Mesendoderm (in vitro differentiated cells): ENCODE results near the gene SIRT2.

Source experiments
- DNase-seq: peaks from one replicate; pipeline ENCODE4 v3.0.0; 2013
- H2AK5ac ChIP-seq: 2 replicates; pipeline ENCODE4 v1.6.1; 2013; ENCODE audit warnings: low read length, inconsistent platforms
- H2BK120ac ChIP-seq: 2 replicates; pipeline ENCODE4 v1.6.1; 2013; ENCODE audit warnings: low read depth, mild to moderate bottlenecking, low read length, moderate library complexity, mixed read lengths
- H2BK15ac ChIP-seq: replicated peaks from 2 replicates; pipeline ENCODE4 v1.6.1; 2013; ENCODE audit warnings: low read depth, mild to moderate bottlenecking, moderate library complexity
- H2BK5ac ChIP-seq: 2 replicates; pipeline ENCODE4 v1.6.1; 2013; ENCODE audit warnings: low read length, inconsistent platforms
- H3K18ac ChIP-seq: 2 replicates; pipeline ENCODE4 v1.6.1; 2013; ENCODE audit warnings: mild to moderate bottlenecking, low read length, mixed read lengths
- H3K23ac ChIP-seq: one replicate; pipeline ENCODE4 v1.6.1; 2013; ENCODE audit warnings: low read length
- H3K27ac ChIP-seq: 2 replicates; pipeline ENCODE4 v1.5.1; 2013; ENCODE audit warnings: low read depth, mild to moderate bottlenecking, inconsistent platforms, low read length, moderate library complexity
- H3K27me3 ChIP-seq: 2 replicates; pipeline ENCODE4 v1.6.1; 2013; ENCODE audit warnings: low read length, control low read depth, mild to moderate bottlenecking, inconsistent platforms; ENCODE audit not compliant: insufficient read depth, poor library complexity
- H3K36me3 ChIP-seq: 2 replicates; pipeline ENCODE4 v1.6.1; 2013; ENCODE audit warnings: low read length, inconsistent platforms; ENCODE audit not compliant: control insufficient read depth, insufficient read depth
- H3K4ac ChIP-seq: one replicate; pipeline ENCODE4 v1.6.1; 2013; ENCODE audit warnings: low read depth, mild to moderate bottlenecking, low read length, moderate library complexity
- H3K4me1 ChIP-seq: 2 replicates; pipeline ENCODE4 v1.6.1; 2013; ENCODE audit warnings: low read depth, low read length, inconsistent platforms; ENCODE audit not compliant: control insufficient read depth
- H3K4me2 ChIP-seq: 2 replicates; pipeline ENCODE4 v1.6.1; 2013; ENCODE audit warnings: low read length
- H3K4me3 ChIP-seq: 2 replicates; pipeline ENCODE4 v1.5.1; 2013; ENCODE audit warnings: mild to moderate bottlenecking, low read length
- H3K56ac ChIP-seq: one replicate; pipeline ENCODE4 v1.6.1; 2013; ENCODE audit warnings: low read length
- H3K79me1 ChIP-seq: 2 replicates; pipeline ENCODE4 v1.6.1; 2013; ENCODE audit warnings: low read length, inconsistent platforms
- H3K79me2 ChIP-seq: 2 replicates; pipeline ENCODE4 v1.6.1; 2013; ENCODE audit warnings: mild to moderate bottlenecking, low read length; ENCODE audit not compliant: control insufficient read depth, insufficient read depth
- H3K9ac ChIP-seq: 2 replicates; pipeline ENCODE4 v1.6.1; 2013; ENCODE audit warnings: low read length, inconsistent platforms
- H4K5ac ChIP-seq: one replicate; pipeline ENCODE4 v1.6.1; 2013; ENCODE audit warnings: low read length
- H4K8ac ChIP-seq: one replicate; pipeline ENCODE4 v1.6.1; 2013; ENCODE audit warnings: low read depth, mild to moderate bottlenecking, control low read depth, low read length, moderate library complexity
- whole genome bisulfite sequencing: extraction: QIAGEN DNeasy Blood & Tissue Kit; methylation state at CpG from one replicate; pipeline ENCODE4 v1.1.7; 2013; ENCODE audit warnings: low lambda C conversion rate, missing lambda C conversion rate; ENCODE audit not compliant: insufficient coverage; ENCODE audit errors: extremely low coverage; 5-methylcytosine and 5-hydroxymethylcytosine counted together

Gene SIRT2

DNA sequence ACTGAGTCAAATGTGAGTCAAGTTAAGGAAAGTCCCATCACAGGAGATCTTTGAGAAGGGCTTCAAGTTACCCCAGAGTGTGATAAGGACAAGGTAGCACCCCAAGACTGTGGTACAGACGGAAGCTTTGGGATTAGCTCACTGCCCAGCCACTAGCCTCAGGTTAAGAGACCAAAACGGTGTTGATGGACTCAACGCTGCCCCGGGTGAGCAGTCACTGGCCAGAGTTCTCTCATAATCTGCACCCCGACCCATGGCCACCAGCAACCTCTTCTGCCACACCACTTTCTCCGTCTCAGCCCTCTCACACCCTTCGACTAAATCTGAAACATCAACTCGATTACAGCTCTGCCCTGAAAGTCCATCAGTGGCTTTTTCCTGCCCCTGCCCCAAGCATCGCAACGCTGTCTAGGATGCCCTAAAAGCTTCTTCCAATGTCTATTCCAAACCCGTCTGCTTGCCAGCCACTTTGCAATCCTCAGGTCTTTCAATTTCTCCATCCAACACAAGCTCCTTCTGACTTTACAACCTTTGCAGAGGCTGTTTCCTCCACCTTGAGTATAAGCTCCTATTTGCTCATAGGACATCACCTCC lies 55.2 kb downstream of the SIRT2 start:
- peaks cover 2% of the 10 kb centered on the region for H3K4me1 ChIP-seq
- peaks cover 59% of the 10 kb centered on the region for H3K79me2 ChIP-seq
- H3K36me3 ChIP-seq, result peaks cover 53% of the 10 kb centered on the region
- H3K79me1 ChIP-seq, result peaks cover 37% of the 10 kb centered on the region
- no peak overlapping the region for H4K8ac ChIP-seq
- no peak overlapping the region for H3K18ac ChIP-seq
- no peak overlapping the region for H3K23ac ChIP-seq
- DNase-seq, result no peak
- no peak overlapping the region for H3K9ac ChIP-seq
- H4K5ac ChIP-seq, result no peak overlapping the region
- H2BK5ac ChIP-seq, result no peak overlapping the region
- H2BK120ac ChIP-seq, result no peak overlapping the region
- no peak overlapping the region for H3K4me2 ChIP-seq
- H3K4me3 ChIP-seq, result no peak overlapping the region
- no CpG with 5 or more reads among the region's 11 CpGs for WGBS
- no peak overlapping the region for H2AK5ac ChIP-seq
- no peak overlapping the region for H3K56ac ChIP-seq
- H3K27me3 ChIP-seq, result no peaks in the 10 kb centered on the region
- H3K4ac ChIP-seq, result no peak overlapping the region
- H3K27ac ChIP-seq, result no peak overlapping the region
- H2BK15ac ChIP-seq, result no peak overlapping the region

DNA sequence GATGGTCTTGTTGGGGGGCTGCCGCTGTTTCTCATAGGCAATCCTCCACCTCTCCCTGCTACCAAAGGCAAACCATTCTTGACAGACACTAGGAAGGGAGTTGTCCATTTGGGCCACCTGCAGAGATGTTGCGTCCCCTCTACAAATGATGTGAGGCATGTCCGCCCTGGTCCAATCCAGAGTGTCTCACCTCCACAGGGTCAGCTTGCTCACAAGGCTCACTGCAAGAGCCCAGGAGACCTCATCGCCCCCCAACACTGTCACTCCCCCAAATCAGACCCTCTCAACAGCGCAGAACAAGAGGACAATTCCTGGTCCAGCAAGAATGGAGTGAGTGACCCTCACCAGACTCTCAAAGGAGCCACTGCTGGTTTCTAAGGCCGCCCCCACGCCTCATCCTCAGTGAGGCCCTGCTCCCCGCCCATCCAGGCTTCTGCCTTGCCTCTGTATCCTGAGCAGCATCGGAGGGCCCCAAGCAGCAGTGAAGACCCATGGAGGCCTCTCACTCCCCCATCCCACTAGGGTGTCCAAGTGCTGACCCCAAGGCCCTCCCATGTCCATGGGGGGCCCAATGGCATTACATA lies 56.2 kb downstream of the SIRT2 start:
- Histone ChIP-seq H3K56ac (no peak overlapping the region), H3K4me3 (no peak overlapping the region), H3K18ac (no peak overlapping the region), H2BK15ac (no peak overlapping the region), H3K27ac (no peak overlapping the region), H3K4me1 (peaks cover 2% of the 10 kb centered on the region), H3K79me2 (peaks cover 50% of the 10 kb centered on the region), H3K4me2 (no peak overlapping the region), H3K36me3 (peaks cover 61% of the 10 kb centered on the region), H2AK5ac (no peak overlapping the region), H3K4ac (no peak overlapping the region), H2BK5ac (no peak overlapping the region), H3K9ac (no peak overlapping the region), H3K27me3 (no peaks in the 10 kb centered on the region), H3K23ac (no peak overlapping the region), H4K8ac (no peak overlapping the region), H4K5ac (no peak overlapping the region), H3K79me1 (peaks cover 39% of the 10 kb centered on the region), H2BK120ac (no peak overlapping the region)
- DNase-seq, result no peak
- no CpG with 5 or more reads among the region's 9 CpGs for WGBS

DNA sequence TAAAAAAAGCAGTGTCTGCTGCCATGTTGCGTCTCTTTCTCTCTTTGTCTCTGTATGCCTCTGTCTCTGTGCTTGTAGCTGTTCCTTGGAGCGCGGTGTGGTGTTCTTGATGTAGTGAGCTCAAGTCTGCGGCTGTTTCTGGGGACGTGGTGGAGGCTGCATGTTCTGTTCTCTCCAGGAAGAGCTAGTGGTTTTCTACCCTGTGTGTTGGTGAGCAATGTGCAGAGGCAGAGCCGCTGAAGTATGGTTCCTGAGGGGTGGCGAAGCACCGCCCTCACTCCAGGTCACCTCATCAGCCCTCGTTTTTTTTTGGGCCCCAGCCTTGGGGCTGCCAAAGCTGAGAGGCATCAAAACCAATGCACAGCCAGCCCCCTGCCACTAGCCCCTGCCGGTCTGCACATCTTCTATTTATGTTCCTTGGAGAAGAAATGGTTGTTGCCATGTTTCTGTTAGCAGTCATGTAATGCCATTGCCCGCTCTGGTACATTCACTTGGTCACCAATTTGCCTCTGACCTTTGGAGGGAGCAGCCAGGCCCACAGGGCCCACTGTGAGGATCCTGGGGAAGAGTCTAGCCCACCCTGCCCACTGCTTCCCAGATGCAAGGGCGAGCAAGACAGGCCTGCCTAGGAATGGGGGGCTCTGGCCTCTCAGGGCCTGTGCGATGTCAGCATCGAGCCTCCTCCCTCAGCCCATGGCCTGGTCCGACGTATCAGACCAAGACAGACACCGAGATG lies 56.8 kb downstream of the SIRT2 start:
- H3K56ac ChIP-seq, result no peak overlapping the region
- no peak overlapping the region for H3K23ac ChIP-seq
- no peak overlapping the region for H3K4me2 ChIP-seq
- no peak overlapping the region for H3K9ac ChIP-seq
- H3K4ac ChIP-seq, result no peak overlapping the region
- no CpG with 5 or more reads among the region's 17 CpGs for WGBS
- no peak overlapping the region for H3K27ac ChIP-seq
- no peak overlapping the region for H3K4me3 ChIP-seq
- no peak overlapping the region for H3K18ac ChIP-seq
- H3K79me1 ChIP-seq, result peaks cover 38% of the 10 kb centered on the region
- no peak overlapping the region for H2BK120ac ChIP-seq
- peaks cover 44% of the 10 kb centered on the region for H3K79me2 ChIP-seq
- H2BK15ac ChIP-seq, result no peak overlapping the region
- no peak overlapping the region for H2AK5ac ChIP-seq
- no peak overlapping the region for H4K5ac ChIP-seq
- no peaks in the 10 kb centered on the region for H3K27me3 ChIP-seq
- no peak for DNase-seq
- H2BK5ac ChIP-seq, result no peak overlapping the region
- H3K4me1 ChIP-seq, result no peaks in the 10 kb centered on the region
- H3K36me3 ChIP-seq, result peaks cover 65% of the 10 kb centered on the region
- H4K8ac ChIP-seq, result no peak overlapping the region

DNA sequence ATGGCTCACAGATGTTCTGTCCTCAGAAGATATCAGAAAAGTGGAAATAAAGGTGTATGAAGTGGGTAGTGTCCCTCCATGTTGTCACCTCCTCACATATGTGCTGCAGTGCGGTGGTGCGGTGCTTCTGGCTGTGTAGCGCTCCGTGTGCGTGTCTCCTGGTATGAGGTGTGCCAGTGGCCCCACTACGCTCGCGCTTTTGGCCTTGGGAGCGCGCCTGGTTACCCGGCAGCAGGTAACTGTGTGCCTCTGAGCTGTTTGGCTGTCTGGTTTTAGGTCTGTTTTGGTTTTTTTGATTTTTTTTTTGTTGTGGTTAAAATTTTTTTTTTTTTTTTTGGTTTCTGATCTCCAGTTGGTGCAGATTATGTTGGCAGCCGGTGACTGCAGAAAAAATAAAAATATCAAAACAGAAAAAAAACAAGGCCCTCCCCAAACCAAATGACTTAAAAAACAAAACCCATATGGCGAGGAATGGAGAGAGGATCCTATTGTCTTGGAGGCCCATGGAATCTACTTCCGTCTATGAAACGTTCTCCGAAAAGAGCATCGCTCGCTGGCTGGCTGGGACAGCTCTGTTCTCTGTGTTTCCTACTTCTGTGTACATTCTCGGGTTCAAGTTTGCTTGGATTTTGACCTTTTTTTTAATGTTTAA lies 57.5 kb downstream of the SIRT2 start:
- Histone ChIP-seq H3K4me2 (no peak overlapping the region), H3K56ac (no peak overlapping the region), H3K4ac (no peak overlapping the region), H2BK5ac (no peak overlapping the region), H3K27ac (no peak overlapping the region), H4K5ac (no peak overlapping the region), H2BK120ac (no peak overlapping the region), H3K79me2 (peaks cover 37% of the 10 kb centered on the region), H2BK15ac (no peak overlapping the region), H3K4me3 (no peak overlapping the region), H3K79me1 (peaks cover 33% of the 10 kb centered on the region), H3K27me3 (no peaks in the 10 kb centered on the region), H3K4me1 (no peaks in the 10 kb centered on the region), H3K23ac (no peak overlapping the region), H3K9ac (no peak overlapping the region), H3K18ac (no peak overlapping the region), H2AK5ac (no peak overlapping the region), H4K8ac (no peak overlapping the region), H3K36me3 (peaks cover 65% of the 10 kb centered on the region)
- WGBS, result no CpG with 5 or more reads among the region's 19 CpGs
- no peak for DNase-seq

DNA sequence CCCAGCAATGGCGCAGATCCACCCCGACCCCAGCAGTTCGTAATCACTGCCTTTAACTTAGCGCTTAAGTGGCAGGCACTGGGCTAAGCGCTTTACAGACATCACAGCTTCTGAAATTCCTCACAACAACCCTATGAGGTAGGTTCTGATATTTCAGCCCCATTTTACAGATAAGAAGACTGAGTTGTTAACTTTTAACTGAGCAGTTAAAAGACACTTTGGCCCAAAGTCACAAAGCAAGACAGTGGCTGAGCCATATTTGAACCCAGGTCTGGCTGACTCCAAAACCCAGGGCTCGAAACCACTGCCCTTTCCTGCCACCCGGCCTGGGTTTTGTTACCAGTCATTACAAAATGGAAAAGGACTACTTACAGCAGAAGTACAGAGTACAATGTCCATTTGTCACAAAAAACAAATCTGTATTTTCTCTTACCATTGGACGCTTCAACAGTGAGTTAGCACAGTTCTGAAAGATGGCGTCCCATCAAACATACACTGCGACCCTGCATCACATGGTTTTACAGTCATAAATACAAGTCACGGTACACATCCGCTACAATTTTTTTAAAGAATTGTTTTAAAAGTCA lies 58.1 kb downstream of the SIRT2 start:
- Histone ChIP-seq H4K8ac (no peak overlapping the region), H4K5ac (no peak overlapping the region), H3K4me3 (no peak overlapping the region), H2BK15ac (no peak overlapping the region), H2BK5ac (no peak overlapping the region), H3K23ac (no peak overlapping the region), H3K56ac (no peak overlapping the region), H3K4ac (no peak overlapping the region), H2AK5ac (no peak overlapping the region), H3K79me1 (peaks cover 31% of the 10 kb centered on the region), H3K4me2 (no peak overlapping the region), H3K79me2 (peaks cover 32% of the 10 kb centered on the region), H3K27ac (no peak overlapping the region), H2BK120ac (no peak overlapping the region), H3K18ac (no peak overlapping the region), H3K4me1 (no peaks in the 10 kb centered on the region), H3K27me3 (no peaks in the 10 kb centered on the region), H3K9ac (no peak overlapping the region), H3K36me3 (peaks cover 67% of the 10 kb centered on the region)
- DNase-seq, result no peak
- WGBS, result no CpG with 5 or more reads among the region's 12 CpGs
